HCT116 (cell line): ENCODE results near the gene CFHR5. TPM values are rescaled to one million over a fixed set of nuclear protein-coding genes. Genes with fewer than 3 reads are reported as not detected.
A peak's percentile ranks its signal among the peaks of the same experiment; 100 is the strongest.
"Not testable (repeated sequence)": the region's sequence is repeated elsewhere in the genome, so short reads cannot be mapped to it uniquely, and the experiment has no call there.

Source experiments
- ATAC-seq: fragments of 200-7000 bp; cut with Tn5 transposase; 2 replicates; pipeline ENCODE4 v1.9.1; 2020; ENCODE audit warnings: mild to moderate bottlenecking, moderate library complexity
- BruUV-seq: library from RNA; stranded (reverse); fragments of 400-500 nt; replicated peaks from 2 replicates; lab custom pipeline; 2021; lab: Mats Ljungman, UMichigan
- CTCF ChIA-PET: fragments of 300-600 bp; sonication (Branson Sonifier 250); formaldehyde crosslinking; loops from one replicate; lab custom pipeline; 2021; ENCODE audit warnings: antibody characterized with exemption; lab: Charles Lee
- POLR2A ChIA-PET: fragments of 300-600, 350-600 bp; sonication (Branson Sonifier 250); formaldehyde crosslinking; loops from one replicate; lab custom pipeline; 2021; ENCODE audit warnings: antibody characterized with exemption; lab: Charles Lee
- RAD21 ChIA-PET, 2 experiments: fragments of 300-600 bp; sonication (Branson Sonifier 250); formaldehyde crosslinking; loops; one replicate each; lab custom pipeline; 2023; ENCODE audit warnings: low total read pairs in 2 of 2; ENCODE audit not compliant: uncharacterized antibody in 2 of 2, unreplicated experiment in 2 of 2, low non-redundant PET in 1 of 2; lab: Charles Lee
- DNase-seq: peaks from one replicate; pipeline ENCODE4 v3.0.0-alpha.2; 2010; ENCODE audit warnings: low read depth, low spot score
- H2AFZ ChIP-seq: fragments of 200-600 bp; shearing (Covaris generic), sonication (generic); 2 replicates; pipeline ENCODE4 v1.6.1; 2017; ENCODE audit warnings: low read depth, mixed run types, mixed read lengths, antibody characterized with exemption, low read length; ENCODE audit not compliant: poor library complexity, severe bottlenecking
- H3K27ac ChIP-seq: 2 replicates; pipeline ENCODE4 v1.5.1; 2012; ENCODE audit warnings: low read depth, low read length
- H3K27me3 ChIP-seq: fragments of 200-600 bp; sonication (generic); 2 replicates; pipeline ENCODE4 v1.6.1; 2016; ENCODE audit warnings: mixed run types, low read length, mixed read lengths; ENCODE audit not compliant: insufficient read depth
- H3K36me3 ChIP-seq, 2 experiments: fragments of 200-500 bp in 1 of 2; fragments of 200-600 bp in 1 of 2; sonication (Bioruptor generic) in 1 of 2; sonication (generic) in 1 of 2; 2 replicates each; pipeline versions ENCODE4 v1.5.1 to v1.6.1; 2014 to 2016; ENCODE audit warnings: low read length in 2 of 2, inconsistent platforms in 1 of 2, mixed read lengths in 1 of 2, mixed run types in 1 of 2; ENCODE audit not compliant: insufficient read depth in 2 of 2, control insufficient read depth in 1 of 2
- H3K4me1 ChIP-seq, 2 experiments: fragments of 200-600 bp in 1 of 2; sonication (generic) in 1 of 2; 2 replicates each; pipeline versions ENCODE4 v1.5.1 to v1.6.1; 2012 to 2017; ENCODE audit warnings: low read length in 2 of 2, inconsistent platforms in 1 of 2, mild to moderate bottlenecking in 1 of 2, mixed read lengths in 1 of 2, mixed run types in 1 of 2, moderate library complexity in 1 of 2; ENCODE audit not compliant: insufficient read depth in 2 of 2, control insufficient read depth in 1 of 2
- H3K4me2 ChIP-seq: fragments of 200-600 bp; sonication (generic); 2 replicates; pipeline ENCODE4 v1.6.1; 2017; ENCODE audit warnings: mixed run types, low read length, mixed read lengths
- H3K4me3 ChIP-seq, 2 experiments: fragments of 200-600 bp in 1 of 2; sonication (generic) in 1 of 2; replicated peaks in 1 of 2; 2 replicates each; pipeline ENCODE4 v1.5.1; 2011 to 2016; ENCODE audit warnings: low read length in 2 of 2, control low read depth in 1 of 2, low read depth in 1 of 2, mild to moderate bottlenecking in 1 of 2, mixed read lengths in 1 of 2, mixed run types in 1 of 2
- H3K79me2 ChIP-seq: fragments of 200-600 bp; sonication (generic); 2 replicates; pipeline ENCODE4 v1.6.1; 2017; ENCODE audit warnings: mild to moderate bottlenecking, mixed run types, low read length, moderate library complexity, mixed read lengths; ENCODE audit not compliant: insufficient read depth
- H3K9ac ChIP-seq: fragments of 200-600 bp; sonication (generic); 2 replicates; pipeline ENCODE4 v1.6.1; 2016; ENCODE audit warnings: low read length, mixed read lengths
- H3K9me2 ChIP-seq: fragments of 200-600 bp; sonication (generic), shearing (Covaris generic); 2 replicates; pipeline ENCODE4 v1.6.1; 2017; ENCODE audit warnings: mixed run types, mild to moderate bottlenecking, moderate library complexity; ENCODE audit not compliant: insufficient read depth
- H3K9me3 ChIP-seq, 2 experiments: fragments of 200-500 bp in 1 of 2; fragments of 200-600 bp in 1 of 2; sonication (Bioruptor generic) in 1 of 2; sonication (generic) in 1 of 2; 2 replicates each; pipeline ENCODE4 v1.6.1; 2014 to 2017; ENCODE audit warnings: low read length in 2 of 2, mixed read lengths in 2 of 2, inconsistent platforms in 1 of 2, low read depth in 1 of 2, mild to moderate bottlenecking in 1 of 2, mixed run types in 1 of 2, moderate library complexity in 1 of 2; ENCODE audit not compliant: control insufficient read depth in 1 of 2, insufficient read depth in 1 of 2
- H4K20me1 ChIP-seq: fragments of 200-600 bp; sonication (generic), shearing (Covaris generic); 2 replicates; pipeline ENCODE4 v1.6.1; 2017; ENCODE audit warnings: mixed run types, mild to moderate bottlenecking, moderate library complexity; ENCODE audit not compliant: insufficient read depth
- CBX3 ChIP-seq: IDR thresholded peaks from 2 replicates; pipeline ENCODE4 v1.6.1; 2012; ENCODE audit warnings: low read depth
- FOSL1 ChIP-seq: IDR thresholded peaks from 2 replicates; pipeline ENCODE4 v1.6.1; 2012; ENCODE audit warnings: low read depth
- MAX ChIP-seq: IDR thresholded peaks from 2 replicates; pipeline ENCODE4 v1.6.1; 2012
- POLR2A ChIP-seq: IDR thresholded peaks from 2 replicates; pipeline ENCODE4 v1.7.0; 2011; ENCODE audit warnings: borderline replicate concordance; ENCODE audit not compliant: insufficient read depth, insufficient read length; ENCODE audit errors: extremely low read depth
- POLR2AphosphoS5 ChIP-seq: IDR thresholded peaks from 2 replicates; pipeline ENCODE4 v1.6.1; 2011; ENCODE audit warnings: mild to moderate bottlenecking, low read depth, low read length, moderate library complexity
- SRF ChIP-seq: IDR thresholded peaks from 2 replicates; pipeline ENCODE4 v1.6.1; 2012; ENCODE audit warnings: low read depth
- intact Hi-C: fragments of 100-400 bp; cut with micrococcal nuclease; formaldehyde crosslinking; loops from 2 replicates; pipeline ENCODE4 v1.10.0; 2022
- total RNA-seq: library from RNA; stranded (reverse); gene quantifications from one replicate; pipeline ENCODE4 v1.2.1, GENCODE V29; 2021; ENCODE audit not compliant: unreplicated experiment

CFHR5 gene
- total RNA-seq, 1 experiment from 2014 or later, result not detected

DNA sequence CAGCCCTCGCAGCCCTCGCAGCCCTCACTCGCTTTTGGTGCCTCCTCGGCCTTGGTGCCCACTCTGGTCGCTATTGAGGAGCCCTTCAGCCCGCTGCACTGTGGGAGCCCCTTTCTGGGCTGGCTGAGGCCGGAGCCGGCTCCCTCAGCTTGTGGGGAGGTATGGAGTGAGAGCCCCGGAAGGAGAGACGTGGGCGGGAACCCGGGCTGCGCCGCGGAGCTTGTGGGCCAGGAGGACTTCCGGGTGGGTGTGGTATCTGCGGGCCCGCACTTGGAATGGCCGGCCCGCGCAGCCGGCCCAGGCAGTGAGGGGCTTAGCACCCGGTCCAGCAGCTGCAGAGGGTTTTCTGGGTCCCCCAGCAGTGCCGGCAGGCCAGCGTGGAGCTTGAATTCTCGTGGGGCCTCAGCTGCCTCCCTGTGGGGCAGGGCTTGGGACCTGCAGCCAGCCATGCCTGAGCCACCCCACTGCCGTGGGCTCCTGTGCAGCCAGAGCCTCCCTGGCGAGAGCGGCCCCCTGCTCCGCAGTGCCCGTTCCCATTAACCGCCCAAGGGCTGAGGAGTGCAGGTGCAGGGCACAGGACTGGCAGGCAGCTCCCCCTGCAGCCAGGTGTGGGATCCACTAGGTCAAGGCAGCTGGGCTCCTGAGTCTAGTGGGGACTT is 43.7 kb upstream of the CFHR5 start:
- TF ChIP-seq MAX (no peak), CBX3 (no peak), POLR2AphosphoS5 (no peak), POLR2A (no peak), SRF (no peak), FOSL1 (no peak)
- ChIA-PET CTCF (no interaction called here), POLR2A (no interaction called here), RAD21 (no interaction called here)
- ATAC-seq (peak; percentile 57), DNase-seq (no peak)
- Histone ChIP-seq H3K9me2 (no peaks in the 10 kb centered on the region), H3K27me3 (no peaks in the 10 kb centered on the region), H2AFZ (no peak overlapping the region), H3K9ac (no peak overlapping the region), H3K4me3 (no peak overlapping the region), H3K9me3 (no peaks in the 10 kb centered on the region), H3K4me2 (no peak overlapping the region), H3K27ac (no peak overlapping the region), H4K20me1 (no peaks in the 10 kb centered on the region), H3K36me3 (no peaks in the 10 kb centered on the region), H3K4me1 (no peaks in the 10 kb centered on the region), H3K79me2 (no peaks in the 10 kb centered on the region)
- intact Hi-C loops, result no loop called here
- BruUV-seq, result no TSS peak

- H3K9me2 ChIP-seq, POLR2A ChIA-PET, BruUV-seq, ATAC-seq, RAD21 ChIA-PET, CTCF ChIA-PET, H3K4me3 ChIP-seq, H3K27ac ChIP-seq, H3K4me2 ChIP-seq, H3K9ac ChIP-seq, H3K9me3 ChIP-seq, H3K36me3 ChIP-seq, H3K4me1 ChIP-seq, H3K27me3 ChIP-seq, H3K79me2 ChIP-seq, H4K20me1 ChIP-seq, H2AFZ ChIP-seq, DNase-seq, intact Hi-C loops: not testable (repeated sequence)
These were observed 35.9 kb upstream of the CFHR5 start for GRCh38 chr1:196941474-196941873.

GRCh38 chr1:196943568-196943967 is 33.8 kb upstream of the CFHR5 start, which contains the start of gene CFHR2:
TSS of gene CFHR2 (plus strand) at chr1:196943738. CDS start at chr1:196943881, 143 bp downstream.
- not testable (repeated sequence) for BruUV-seq

More at GRCh38 chr1:196943568-196943967, 33.8 kb upstream of the CFHR5 start, which contains the start of gene CFHR2:
- H3K9ac ChIP-seq, H3K4me1 ChIP-seq, H4K20me1 ChIP-seq, H3K27me3 ChIP-seq, intact Hi-C loops, H3K4me3 ChIP-seq, DNase-seq, H3K27ac ChIP-seq, CTCF ChIA-PET, H3K36me3 ChIP-seq, RAD21 ChIA-PET, ATAC-seq, H2AFZ ChIP-seq, H3K9me3 ChIP-seq, H3K9me2 ChIP-seq, H3K4me2 ChIP-seq, H3K79me2 ChIP-seq, POLR2A ChIA-PET: not testable (repeated sequence)
